DND-41 (cell line): Measurements from ENCODE around the gene GSDME.
A peak's percentile ranks its signal among the peaks of the same experiment; 100 is the strongest.

Source experiments
- ATAC-seq: fragments of 200-7000 bp; cut with Tn5 transposase; 3 replicates; pipeline ENCODE4 v1.9.1; 2021; ENCODE audit warnings: low read depth; ENCODE audit not compliant: insufficient read depth
- DNase-seq: peaks from one replicate; pipeline ENCODE4 v3.0.0-alpha.2; 2020
- H2AFZ ChIP-seq: 2 replicates; pipeline ENCODE4 v1.6.0; 2012; ENCODE audit warnings: low read depth, low read length
- H3K27ac ChIP-seq: 2 replicates; pipeline ENCODE4 v1.5.1; 2012; ENCODE audit warnings: low read length, inconsistent platforms
- H3K27me3 ChIP-seq: fragments of 200-600 bp; sonication (generic); 2 replicates; pipeline ENCODE4 v1.6.0; 2012; ENCODE audit warnings: low read length, mild to moderate bottlenecking, inconsistent platforms; ENCODE audit not compliant: insufficient read depth, poor library complexity
- H3K36me3 ChIP-seq: 2 replicates; pipeline ENCODE4 v1.5.1; 2012; ENCODE audit warnings: low read length, inconsistent platforms; ENCODE audit not compliant: insufficient read depth
- H3K4me1 ChIP-seq: 2 replicates; pipeline ENCODE4 v1.5.1; 2012; ENCODE audit warnings: mild to moderate bottlenecking, low read length; ENCODE audit not compliant: insufficient read depth
- H3K4me2 ChIP-seq: 2 replicates; pipeline ENCODE4 v1.6.0; 2012; ENCODE audit warnings: mild to moderate bottlenecking, moderate library complexity, low read length, inconsistent platforms; ENCODE audit not compliant: insufficient read depth
- H3K4me3 ChIP-seq, 2 experiments: fragments of 200-600 bp in 1 of 2; shearing (Covaris generic) in 1 of 2; 2 replicates each; pipeline ENCODE4 v1.5.1; 2012 to 2016; ENCODE audit warnings: inconsistent platforms in 2 of 2, low read length in 2 of 2, mild to moderate bottlenecking in 2 of 2, low read depth in 1 of 2, moderate library complexity in 1 of 2
- H3K79me2 ChIP-seq: 2 replicates; pipeline ENCODE4 v1.6.0; 2012; ENCODE audit warnings: low read length, inconsistent platforms; ENCODE audit not compliant: insufficient read depth
- H3K9ac ChIP-seq: 2 replicates; pipeline ENCODE4 v1.6.0; 2012; ENCODE audit warnings: low read depth, mild to moderate bottlenecking, inconsistent platforms, low read length, moderate library complexity
- H3K9me3 ChIP-seq: 2 replicates; pipeline ENCODE4 v1.5.1; 2012; ENCODE audit warnings: low read length, moderate library complexity, mild to moderate bottlenecking, inconsistent platforms; ENCODE audit not compliant: insufficient read depth, severe bottlenecking
- H4K20me1 ChIP-seq: 2 replicates; pipeline ENCODE4 v1.6.0; 2012; ENCODE audit warnings: low read length; ENCODE audit not compliant: insufficient read depth
- EZH2 ChIP-seq: IDR thresholded peaks from 3 replicates; pipeline ENCODE4 v1.6.1; 2012; ENCODE audit warnings: borderline replicate concordance, low read depth, mild to moderate bottlenecking, moderate library complexity, low read length, inconsistent platforms; ENCODE audit not compliant: severe bottlenecking
- TF ChIP-seq, protein P1 (sequence below): IDR thresholded peaks from 2 replicates; pipeline ENCODE4 v1.5.1; 2012; ENCODE audit warnings: borderline replicate concordance, low read length, moderate library complexity, mild to moderate bottlenecking; ENCODE audit not compliant: poor library complexity, severe bottlenecking; ENCODE audit errors: extremely low read depth

Gene GSDME

DNA sequence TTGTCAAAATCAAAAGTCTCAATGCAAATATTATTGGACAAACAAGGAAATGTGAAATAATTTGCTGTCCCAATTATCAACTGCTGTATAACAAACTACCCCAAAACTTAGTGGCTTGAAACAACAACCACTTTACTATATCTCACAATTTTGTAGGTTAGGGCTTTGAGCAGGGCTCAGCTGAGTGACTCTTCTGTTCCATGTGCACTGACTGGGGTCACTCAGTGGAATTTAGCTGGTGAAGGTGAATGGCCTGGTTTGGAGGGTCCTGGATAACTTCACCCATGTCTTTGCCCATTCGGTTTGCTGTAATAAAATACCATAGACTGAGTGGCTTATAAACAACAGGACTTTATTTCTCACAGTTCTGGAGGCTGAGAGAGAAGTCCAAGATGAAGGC, 3.7 kb upstream of the GSDME start:
- H3K9me3 ChIP-seq, result no peaks in the 10 kb centered on the region
- peaks cover 18% of the 10 kb centered on the region for H3K27me3 ChIP-seq
- H3K9ac ChIP-seq, result no peak overlapping the region
- H3K36me3 ChIP-seq, result no peaks in the 10 kb centered on the region
- DNase-seq (no peak), ATAC-seq (no peak)
- H3K27ac ChIP-seq, result no peak overlapping the region
- H2AFZ ChIP-seq, result no peak overlapping the region
- H3K4me2 ChIP-seq, result no peak overlapping the region
- TF ChIP-seq, protein P1, sequence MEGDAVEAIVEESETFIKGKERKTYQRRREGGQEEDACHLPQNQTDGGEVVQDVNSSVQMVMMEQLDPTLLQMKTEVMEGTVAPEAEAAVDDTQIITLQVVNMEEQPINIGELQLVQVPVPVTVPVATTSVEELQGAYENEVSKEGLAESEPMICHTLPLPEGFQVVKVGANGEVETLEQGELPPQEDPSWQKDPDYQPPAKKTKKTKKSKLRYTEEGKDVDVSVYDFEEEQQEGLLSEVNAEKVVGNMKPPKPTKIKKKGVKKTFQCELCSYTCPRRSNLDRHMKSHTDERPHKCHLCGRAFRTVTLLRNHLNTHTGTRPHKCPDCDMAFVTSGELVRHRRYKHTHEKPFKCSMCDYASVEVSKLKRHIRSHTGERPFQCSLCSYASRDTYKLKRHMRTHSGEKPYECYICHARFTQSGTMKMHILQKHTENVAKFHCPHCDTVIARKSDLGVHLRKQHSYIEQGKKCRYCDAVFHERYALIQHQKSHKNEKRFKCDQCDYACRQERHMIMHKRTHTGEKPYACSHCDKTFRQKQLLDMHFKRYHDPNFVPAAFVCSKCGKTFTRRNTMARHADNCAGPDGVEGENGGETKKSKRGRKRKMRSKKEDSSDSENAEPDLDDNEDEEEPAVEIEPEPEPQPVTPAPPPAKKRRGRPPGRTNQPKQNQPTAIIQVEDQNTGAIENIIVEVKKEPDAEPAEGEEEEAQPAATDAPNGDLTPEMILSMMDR, result no peak
- TF ChIP-seq EZH2, result no peak
- H4K20me1 ChIP-seq, result no peaks in the 10 kb centered on the region
- H3K4me1 ChIP-seq, result peaks cover 7% of the 10 kb centered on the region; the same call in 1 of the 2 replicates
- H3K4me3 ChIP-seq, result no peak overlapping the region
- no peaks in the 10 kb centered on the region for H3K79me2 ChIP-seq

DNA sequence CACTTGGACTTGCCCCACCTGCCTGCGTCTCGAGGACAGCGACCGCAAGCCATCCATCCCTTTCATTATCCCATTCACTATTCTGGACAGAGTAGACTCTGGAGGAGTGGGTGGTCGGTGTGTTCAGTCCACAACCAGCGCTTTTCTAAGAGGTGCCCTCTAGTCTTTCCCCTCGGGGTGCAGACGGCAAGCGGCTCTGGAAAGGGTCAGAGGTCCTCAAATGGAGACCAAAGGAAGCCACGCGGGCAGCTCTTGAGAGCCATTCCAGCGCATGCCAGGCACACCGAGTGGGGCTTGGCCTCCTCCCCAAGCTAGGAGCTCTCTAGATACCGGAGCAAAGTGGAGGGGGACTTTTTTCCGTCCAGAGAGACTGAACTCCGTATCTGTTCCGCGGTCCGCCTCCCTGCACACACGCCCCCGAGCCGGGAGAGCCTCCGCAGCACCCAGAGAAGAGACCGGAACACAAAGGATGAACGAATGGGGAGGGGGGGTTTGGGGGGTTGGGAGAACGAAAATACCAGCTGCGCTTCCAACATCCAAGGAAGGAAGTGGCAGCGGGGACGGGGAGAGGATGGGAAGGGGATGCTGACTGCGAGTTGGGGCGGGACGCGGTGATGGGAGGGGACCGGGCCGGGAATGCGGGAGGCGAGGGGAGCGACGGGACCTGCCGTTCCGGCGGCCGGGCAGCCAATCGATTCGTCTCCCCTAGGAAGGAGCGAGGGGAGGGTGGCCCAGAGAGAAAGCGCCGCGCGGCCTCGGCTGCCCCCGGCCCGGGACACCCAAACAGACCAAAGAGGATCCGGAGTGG, 515 bp downstream of the GSDME start:
- H3K36me3 ChIP-seq, result no peaks in the 10 kb centered on the region
- peaks cover 20% of the 10 kb centered on the region for H3K27me3 ChIP-seq
- H3K9me3 ChIP-seq, result no peaks in the 10 kb centered on the region
- peak; percentile 66 for ATAC-seq
- peaks cover 7% of the 10 kb centered on the region; the same call in 1 of the 2 replicates for H3K4me1 ChIP-seq
- TF ChIP-seq, protein P1, result no peak
- TF ChIP-seq EZH2, result no peak
- DNase-seq, result peak; percentile 47
- no peak overlapping the region for H2AFZ ChIP-seq
- H3K79me2 ChIP-seq, result no peaks in the 10 kb centered on the region
- H4K20me1 ChIP-seq, result no peaks in the 10 kb centered on the region
- peak overlapping the region; percentile 56 for H3K4me2 ChIP-seq
- peak overlapping the region; percentile 18; the same call in 1 of the 2 replicates for H3K9ac ChIP-seq
- no peak overlapping the region for H3K27ac ChIP-seq
- H3K4me3 ChIP-seq, result peak overlapping the region in 1 of 2 experiments; percentile 45; a peak in 2 of 4 replicates

DNA sequence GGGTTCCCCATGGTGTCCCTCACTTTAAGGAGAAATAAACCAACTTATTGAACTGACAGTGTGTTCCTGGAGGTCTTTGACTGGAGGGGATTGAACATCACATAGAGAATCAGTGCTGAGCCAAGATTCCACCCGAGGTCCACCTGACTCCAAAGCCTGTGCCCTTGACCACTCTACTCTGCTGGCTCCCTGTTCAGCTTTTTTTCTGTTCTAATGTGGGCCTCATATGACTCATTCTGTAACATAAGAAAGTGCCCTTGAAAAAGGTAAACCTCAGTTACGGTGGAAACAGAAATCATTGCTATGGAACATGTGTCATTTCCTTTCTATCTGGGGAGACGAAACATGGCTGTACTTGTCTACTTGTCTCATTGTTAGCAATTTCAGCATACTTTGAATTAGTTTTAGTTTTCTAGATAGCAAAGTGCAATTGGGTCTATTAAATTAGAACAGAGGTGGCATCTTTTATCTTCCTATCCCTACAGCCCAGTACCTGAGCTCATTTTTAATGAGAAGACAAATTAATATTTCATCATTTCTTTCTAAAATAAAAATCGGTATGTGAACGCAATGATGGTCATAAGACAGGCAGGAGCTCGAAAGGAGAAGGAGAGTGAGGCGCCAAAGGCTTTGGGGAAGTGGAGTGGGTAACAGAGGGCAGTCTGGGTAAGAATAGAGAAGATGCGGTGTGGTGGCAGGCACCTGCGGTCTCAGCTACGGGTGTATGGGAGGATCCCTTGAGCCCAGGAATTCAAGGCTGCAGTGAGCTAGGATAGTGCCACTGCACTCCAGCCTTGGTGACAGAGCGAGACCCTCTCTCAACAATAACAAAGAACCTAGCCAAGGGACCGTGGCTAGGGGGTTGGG, 1.5 kb downstream of the GSDME start:
- H3K4me3 ChIP-seq, result no peak overlapping the region
- H2AFZ ChIP-seq, result no peak overlapping the region
- no peak overlapping the region for H3K27ac ChIP-seq
- no peaks in the 10 kb centered on the region for H3K36me3 ChIP-seq
- H3K27me3 ChIP-seq, result peaks cover 20% of the 10 kb centered on the region
- H3K4me2 ChIP-seq, result no peak overlapping the region
- no peak overlapping the region for H3K9ac ChIP-seq
- DNase-seq, result no peak
- TF ChIP-seq, protein P1, result no peak
- no peak for TF ChIP-seq EZH2
- no peaks in the 10 kb centered on the region for H3K79me2 ChIP-seq
- H3K9me3 ChIP-seq, result no peaks in the 10 kb centered on the region
- ATAC-seq, result no peak
- no peaks in the 10 kb centered on the region for H4K20me1 ChIP-seq
- H3K4me1 ChIP-seq, result peaks cover 7% of the 10 kb centered on the region; the same call in 1 of the 2 replicates
